Keratinocyte (primary cell): ENCODE data around the gene ELF2.
"Not testable (repeated sequence)": the region's sequence is repeated elsewhere in the genome, so short reads cannot be mapped to it uniquely, and the experiment has no call there.

ENCODE experiments used
- EZH2 ChIP-seq: IDR thresholded peaks from one replicate; pipeline ENCODE4 v1.6.1; 2012; ENCODE audit warnings: inconsistent platforms, mild to moderate bottlenecking, low read length, moderate library complexity
- TF ChIP-seq, protein P1 (sequence below), 3 experiments: IDR thresholded peaks in 1 of 3; conservative IDR thresholded peaks in 1 of 3; optimal IDR thresholded peaks in 1 of 3; 2 replicates in 2 of 3; 3 replicates in 1 of 3; pipeline versions ENCODE3 to v1.5.1; 2011; ENCODE audit warnings: low read length in 3 of 3, mild to moderate bottlenecking in 3 of 3, moderate library complexity in 2 of 3, control low read depth in 1 of 3, inconsistent platforms in 1 of 3; ENCODE audit not compliant: insufficient read depth in 2 of 3; ENCODE audit errors: extremely low read depth in 1 of 3

DNA sequence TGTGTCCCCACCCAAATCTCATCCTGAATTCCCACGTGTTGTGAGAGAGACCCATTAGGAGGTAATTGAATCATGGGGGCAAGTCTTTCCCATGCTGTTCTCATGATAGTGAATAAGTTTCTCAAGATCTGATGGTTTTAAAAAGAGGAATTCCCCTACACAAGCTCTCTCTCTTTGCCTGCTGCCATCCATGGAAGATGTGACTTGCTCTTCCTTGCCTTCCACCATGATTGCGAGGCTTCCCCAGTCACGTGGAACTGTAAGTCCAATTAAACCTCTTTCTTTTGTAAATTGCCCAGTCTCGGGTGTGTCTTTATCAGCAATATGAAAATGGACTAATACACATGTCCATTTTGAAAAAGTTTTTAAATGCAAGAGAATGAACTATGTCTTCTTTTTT lies 20.2 kb upstream of the ELF2 start:
- not testable (repeated sequence) for TF ChIP-seq EZH2
- TF ChIP-seq, protein P1, sequence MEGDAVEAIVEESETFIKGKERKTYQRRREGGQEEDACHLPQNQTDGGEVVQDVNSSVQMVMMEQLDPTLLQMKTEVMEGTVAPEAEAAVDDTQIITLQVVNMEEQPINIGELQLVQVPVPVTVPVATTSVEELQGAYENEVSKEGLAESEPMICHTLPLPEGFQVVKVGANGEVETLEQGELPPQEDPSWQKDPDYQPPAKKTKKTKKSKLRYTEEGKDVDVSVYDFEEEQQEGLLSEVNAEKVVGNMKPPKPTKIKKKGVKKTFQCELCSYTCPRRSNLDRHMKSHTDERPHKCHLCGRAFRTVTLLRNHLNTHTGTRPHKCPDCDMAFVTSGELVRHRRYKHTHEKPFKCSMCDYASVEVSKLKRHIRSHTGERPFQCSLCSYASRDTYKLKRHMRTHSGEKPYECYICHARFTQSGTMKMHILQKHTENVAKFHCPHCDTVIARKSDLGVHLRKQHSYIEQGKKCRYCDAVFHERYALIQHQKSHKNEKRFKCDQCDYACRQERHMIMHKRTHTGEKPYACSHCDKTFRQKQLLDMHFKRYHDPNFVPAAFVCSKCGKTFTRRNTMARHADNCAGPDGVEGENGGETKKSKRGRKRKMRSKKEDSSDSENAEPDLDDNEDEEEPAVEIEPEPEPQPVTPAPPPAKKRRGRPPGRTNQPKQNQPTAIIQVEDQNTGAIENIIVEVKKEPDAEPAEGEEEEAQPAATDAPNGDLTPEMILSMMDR (optimal IDR thresholded peaks at IDR 0.05 in 1 of 3, IDR thresholded peaks at IDR 0.05 in 1 of 3, conservative IDR thresholded peaks at IDR 0.05 in 1 of 3; ENCODE audit: extremely low read depth in 1 of 3, insufficient read depth in 2 of 3, low read length in 3 of 3), result not testable (repeated sequence)
